GM18526 (cell line): ENCODE measurements around the gene PRR16.

ENCODE experiments used
- POLR2A ChIP-seq: IDR thresholded peaks from 3 replicates; pipeline ENCODE4 v1.6.1; 2011; ENCODE audit not compliant: insufficient read length; ENCODE audit errors: extremely low read depth

Gene PRR16

GRCh38 chr5:120538644-120539043 lies 74.5 kb downstream of the PRR16 start:
- no peak for TF ChIP-seq POLR2A

GRCh38 chr5:120539471-120539870 lies 75.4 kb downstream of the PRR16 start:
- no peak for TF ChIP-seq POLR2A

GRCh38 chr5:120540097-120540496 lies 76.0 kb downstream of the PRR16 start:
- no peak for TF ChIP-seq POLR2A

- no peak for TF ChIP-seq POLR2A
These were observed 79.9 kb downstream of the PRR16 start for GRCh38 chr5:120544043-120544442.

- no peak for TF ChIP-seq POLR2A
These were observed 80.9 kb downstream of the PRR16 start for GRCh38 chr5:120545007-120545406.

- no peak for TF ChIP-seq POLR2A
These were observed 81.9 kb downstream of the PRR16 start for GRCh38 chr5:120545951-120546350.

- TF ChIP-seq POLR2A: no peak
These were observed 82.8 kb downstream of the PRR16 start for GRCh38 chr5:120546922-120547321.

- no peak for TF ChIP-seq POLR2A
These were observed 86.3 kb downstream of the PRR16 start for GRCh38 chr5:120550358-120550757.

- TF ChIP-seq POLR2A: no peak
These were observed 88.5 kb downstream of the PRR16 start for GRCh38 chr5:120552638-120553037.

- no peak for TF ChIP-seq POLR2A
These were observed 91.2 kb downstream of the PRR16 start for GRCh38 chr5:120555345-120555744.

GRCh38 chr5:120564013-120564412 lies 99.9 kb downstream of the PRR16 start:
- no peak for TF ChIP-seq POLR2A

GRCh38 chr5:120567066-120567465 lies 103.0 kb downstream of the PRR16 start:
- TF ChIP-seq POLR2A: no peak

- TF ChIP-seq POLR2A: no peak
These were observed 103.8 kb downstream of the PRR16 start for GRCh38 chr5:120567921-120568320.

GRCh38 chr5:120568711-120569110 lies 104.6 kb downstream of the PRR16 start:
- no peak for TF ChIP-seq POLR2A

- no peak for TF ChIP-seq POLR2A
These were observed 112.5 kb downstream of the PRR16 start for GRCh38 chr5:120576588-120576987.

GRCh38 chr5:120582635-120583034 lies 118.5 kb downstream of the PRR16 start:
- TF ChIP-seq POLR2A: no peak

GRCh38 chr5:120586646-120587045 lies 122.5 kb downstream of the PRR16 start:
- no peak for TF ChIP-seq POLR2A

GRCh38 chr5:120591911-120592310 lies 127.8 kb downstream of the PRR16 start:
- TF ChIP-seq POLR2A: no peak

- no peak for TF ChIP-seq POLR2A
These were observed 135.5 kb downstream of the PRR16 start for GRCh38 chr5:120599576-120599975.

- no peak for TF ChIP-seq POLR2A
These were observed 136.5 kb downstream of the PRR16 start for GRCh38 chr5:120600639-120601038.
